A673 (cell line): ENCODE results near the gene CIZ1. TPM values are rescaled to one million over a fixed set of nuclear protein-coding genes. Genes with fewer than 3 reads are reported as not detected.
A peak's percentile ranks its signal among the peaks of the same experiment; 100 is the strongest.

Experiments used
- BruUV-seq: library from RNA; stranded (reverse); fragments of 400-500 nt; replicated peaks from 2 replicates; lab custom pipeline; 2021; lab: Mats Ljungman, UMichigan
- CTCF ChIA-PET: fragments of 300-600 bp; sonication (Branson Sonifier 250); formaldehyde crosslinking; loops from one replicate; lab custom pipeline; 2022; ENCODE audit warnings: antibody characterized with exemption; lab: Charles Lee
- POLR2A ChIA-PET: fragments of 300-600 bp; sonication (Branson Sonifier 250); formaldehyde crosslinking; loops from one replicate; lab custom pipeline; 2022; ENCODE audit warnings: antibody characterized with exemption; ENCODE audit not compliant: low non-redundant PET; lab: Charles Lee
- DNase-seq: peaks from one replicate; pipeline ENCODE4 v3.0.0-alpha.2; 2015; ENCODE audit warnings: low spot score
- H3K27ac ChIP-seq: fragments of 200-600 bp; sonication (generic); 2 replicates; pipeline ENCODE4 v1.5.1; 2016; ENCODE audit warnings: mixed run types, low read depth, mild to moderate bottlenecking, mixed read lengths, antibody characterized with exemption, low read length; ENCODE audit not compliant: poor library complexity, severe bottlenecking
- H3K27me3 ChIP-seq: fragments of 200-600 bp; sonication (generic); replicated peaks from 2 replicates; pipeline ENCODE4 v1.6.1; 2017; ENCODE audit warnings: mixed run types, low read depth, mild to moderate bottlenecking, mixed read lengths, antibody characterized with exemption, low read length; ENCODE audit not compliant: insufficient read depth, poor library complexity
- H3K36me3 ChIP-seq: fragments of 200-600 bp; sonication (generic); 2 replicates; pipeline ENCODE4 v1.6.1; 2016; ENCODE audit warnings: mixed run types, mild to moderate bottlenecking, mixed read lengths, antibody characterized with exemption, low read length; ENCODE audit not compliant: insufficient read depth, poor library complexity, severe bottlenecking
- H3K4me1 ChIP-seq: fragments of 200-600 bp; sonication (generic); 2 replicates; pipeline ENCODE4 v1.6.1; 2017; ENCODE audit warnings: mixed run types, mild to moderate bottlenecking, mixed read lengths, antibody characterized with exemption, low read length; ENCODE audit not compliant: insufficient read depth, poor library complexity, severe bottlenecking
- H3K4me3 ChIP-seq: fragments of 200-600 bp; sonication (generic); 2 replicates; pipeline ENCODE4 v1.5.1; 2016; ENCODE audit warnings: low read depth, mixed run types, mild to moderate bottlenecking, mixed read lengths, low read length; ENCODE audit not compliant: poor library complexity, severe bottlenecking
- H3K9me3 ChIP-seq: fragments of 200-600 bp; sonication (generic); 2 replicates; pipeline ENCODE4 v1.6.1; 2016; ENCODE audit warnings: mixed run types, low read depth, mild to moderate bottlenecking, mixed read lengths, antibody characterized with exemption, low read length; ENCODE audit not compliant: poor library complexity, severe bottlenecking
- EZH2 ChIP-seq: fragments of 200-600 bp; sonication (generic); IDR thresholded peaks from 2 replicates; pipeline ENCODE4 v1.6.1; 2017; ENCODE audit warnings: borderline replicate concordance, low read depth, mild to moderate bottlenecking, mixed read lengths, antibody characterized with exemption, low read length; ENCODE audit not compliant: poor library complexity, severe bottlenecking
- intact Hi-C: fragments of 100-400 bp; cut with micrococcal nuclease; formaldehyde crosslinking; loops from one replicate; pipeline ENCODE4 v1.10.0; 2022; ENCODE audit not compliant: unreplicated experiment
- total RNA-seq: library from RNA; stranded (reverse); gene quantifications from 2 replicates; pipeline ENCODE4 v1.2.3, GENCODE V29; 2021
- TF ChIP-seq, protein P1 (sequence below): fragments of 300-800, 200-600 bp; sonication (generic); conservative IDR thresholded peaks from 2 replicates; pipeline ENCODE4 v1.5.1; 2017; ENCODE audit warnings: low read depth, mild to moderate bottlenecking, antibody characterized with exemption, low read length, moderate library complexity, mixed read lengths

The CIZ1 gene
- total RNA-seq, 1 experiment from 2014 or later = 158 TPM

DNA sequence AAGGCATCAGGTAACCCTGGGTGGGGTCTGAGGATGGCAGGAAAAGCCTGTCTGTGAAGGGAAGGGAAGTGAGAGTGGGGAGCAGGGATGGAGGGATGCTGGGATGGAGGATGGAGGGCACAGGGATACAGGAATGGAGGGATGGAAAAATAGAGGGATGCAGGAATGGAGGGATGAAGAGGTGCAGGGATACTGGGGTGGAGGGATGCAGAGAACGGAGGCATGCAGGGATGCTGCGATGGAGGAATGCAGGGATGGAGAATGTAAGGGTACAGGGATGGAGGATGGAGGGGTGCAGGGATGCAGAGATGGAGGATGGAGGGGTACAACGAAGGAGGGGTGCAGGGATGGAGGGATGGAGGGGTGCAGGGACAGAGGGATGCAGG lies 72.9 kb downstream of the CIZ1 start:
- peaks cover 11% of the 10 kb centered on the region for H3K36me3 ChIP-seq
- intact Hi-C loops = loop anchor here (5.0 kb wide), 1 partner anchor 294 kb away; no protein-coding TSS in a partner anchor
- no peak for DNase-seq
- ChIA-PET CTCF (interaction anchor here (1.3 to 1.7 kb wide), 3 partner anchors 26 to 176 kb away, joined by 3 to 6 read pairs (median 5); no protein-coding TSS in a partner anchor), POLR2A (no interaction called here)
- no peaks in the 10 kb centered on the region for H3K9me3 ChIP-seq
- TF ChIP-seq, protein P1, sequence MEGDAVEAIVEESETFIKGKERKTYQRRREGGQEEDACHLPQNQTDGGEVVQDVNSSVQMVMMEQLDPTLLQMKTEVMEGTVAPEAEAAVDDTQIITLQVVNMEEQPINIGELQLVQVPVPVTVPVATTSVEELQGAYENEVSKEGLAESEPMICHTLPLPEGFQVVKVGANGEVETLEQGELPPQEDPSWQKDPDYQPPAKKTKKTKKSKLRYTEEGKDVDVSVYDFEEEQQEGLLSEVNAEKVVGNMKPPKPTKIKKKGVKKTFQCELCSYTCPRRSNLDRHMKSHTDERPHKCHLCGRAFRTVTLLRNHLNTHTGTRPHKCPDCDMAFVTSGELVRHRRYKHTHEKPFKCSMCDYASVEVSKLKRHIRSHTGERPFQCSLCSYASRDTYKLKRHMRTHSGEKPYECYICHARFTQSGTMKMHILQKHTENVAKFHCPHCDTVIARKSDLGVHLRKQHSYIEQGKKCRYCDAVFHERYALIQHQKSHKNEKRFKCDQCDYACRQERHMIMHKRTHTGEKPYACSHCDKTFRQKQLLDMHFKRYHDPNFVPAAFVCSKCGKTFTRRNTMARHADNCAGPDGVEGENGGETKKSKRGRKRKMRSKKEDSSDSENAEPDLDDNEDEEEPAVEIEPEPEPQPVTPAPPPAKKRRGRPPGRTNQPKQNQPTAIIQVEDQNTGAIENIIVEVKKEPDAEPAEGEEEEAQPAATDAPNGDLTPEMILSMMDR = no peak
- TF ChIP-seq EZH2 = no peak
- H3K27me3 ChIP-seq = no peaks in the 10 kb centered on the region
- H3K4me3 ChIP-seq = no peak overlapping the region
- H3K4me1 ChIP-seq = peaks cover 6% of the 10 kb centered on the region
- no peak overlapping the region for H3K27ac ChIP-seq
- no TSS peak for BruUV-seq

DNA sequence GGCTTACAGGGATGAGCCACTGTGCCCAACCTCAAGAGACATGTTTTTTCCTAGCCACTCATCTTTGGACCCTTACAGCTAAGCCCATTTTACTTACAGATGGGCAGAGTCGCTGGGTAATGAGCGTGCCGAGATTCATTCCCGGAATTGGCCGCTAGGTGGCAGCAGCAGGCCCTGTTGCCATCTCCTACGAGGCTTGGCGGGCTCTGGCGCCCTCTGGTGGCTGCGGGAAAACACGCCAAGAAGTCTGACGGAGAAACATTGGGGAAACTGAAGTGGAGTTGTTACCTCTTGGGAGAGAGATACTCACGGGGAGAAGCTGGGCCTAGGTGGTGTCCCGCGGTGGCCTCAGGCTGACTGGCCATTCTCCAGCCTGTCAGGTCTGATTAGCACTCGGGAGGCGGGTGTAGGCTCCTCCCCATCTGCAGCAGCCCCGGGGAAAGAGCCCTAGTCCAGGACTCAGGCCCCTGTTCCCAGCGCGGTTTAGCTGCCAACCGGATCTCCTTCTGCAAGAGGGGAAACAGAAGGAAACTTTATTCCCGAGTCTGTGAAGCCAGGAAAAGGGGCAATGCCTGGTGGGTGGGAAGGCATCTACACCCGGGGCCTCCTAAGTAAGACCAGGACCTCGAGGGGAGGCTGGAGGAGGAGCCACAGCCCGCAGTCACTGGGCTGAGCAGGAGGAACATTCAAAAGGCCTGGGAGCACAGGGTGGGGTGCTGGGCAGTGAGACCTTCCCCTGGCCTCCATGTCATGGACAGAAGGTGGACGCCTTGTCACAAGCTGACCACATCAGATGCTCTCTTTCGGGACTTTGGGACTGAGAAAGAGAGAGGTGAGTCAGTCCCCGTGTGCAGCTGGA lies 73.5 kb downstream of the CIZ1 start:
- H3K4me1 ChIP-seq = peaks cover 6% of the 10 kb centered on the region
- CTCF ChIA-PET = interaction anchor here (0.5 to 1.7 kb wide), 12 partner anchors 8 to 190 kb away, joined by 3 to 8 read pairs (median 4); no protein-coding TSS in a partner anchor
- POLR2A ChIA-PET = interaction anchor here (0.5 kb wide), 1 partner anchor 121 kb away, joined by 3 read pairs; no protein-coding TSS in a partner anchor
- peak; percentile 92 for DNase-seq
- no TSS peak for BruUV-seq
- H3K27me3 ChIP-seq = no peaks in the 10 kb centered on the region
- H3K27ac ChIP-seq = no peak overlapping the region
- H3K4me3 ChIP-seq = no peak overlapping the region
- no peaks in the 10 kb centered on the region for H3K9me3 ChIP-seq
- peaks cover 9% of the 10 kb centered on the region for H3K36me3 ChIP-seq
- TF ChIP-seq, protein P1 = peak; percentile 100
- no peak for TF ChIP-seq EZH2
- intact Hi-C loops = loop anchor here (2.0 to 5.0 kb wide), 2 partner anchors 175 to 294 kb away; no protein-coding TSS in a partner anchor

- peaks cover 6% of the 10 kb centered on the region for H3K4me1 ChIP-seq
- no TSS peak for BruUV-seq
- no peak overlapping the region for H3K4me3 ChIP-seq
- CTCF ChIA-PET = interaction anchor here (0.6 to 1.0 kb wide), 3 partner anchors 9 to 215 kb away, joined by 3 to 8 read pairs (median 4); no protein-coding TSS in a partner anchor
- TF ChIP-seq EZH2 = no peak
- TF ChIP-seq, protein P1 = no peak
- intact Hi-C loops = loop anchor here (2.0 to 5.0 kb wide), 2 partner anchors 174 to 296 kb away; no protein-coding TSS in a partner anchor
- POLR2A ChIA-PET = no interaction called here
- no peaks in the 10 kb centered on the region for H3K36me3 ChIP-seq
- DNase-seq = no peak
- no peaks in the 10 kb centered on the region for H3K9me3 ChIP-seq
- no peak overlapping the region for H3K27ac ChIP-seq
- no peaks in the 10 kb centered on the region for H3K27me3 ChIP-seq
Observed at GRCh38 chr9:128116104-128117083, 75.0 kb downstream of the CIZ1 start.
